OCI-LY1 (cell line): ENCODE results near the gene SPO11.

Experiments
- H2AFZ ChIP-seq: fragments of 200-600 bp; sonication (generic), shearing (Covaris generic); 2 replicates; pipeline ENCODE4 v1.6.0; 2014; ENCODE audit warnings: antibody characterized with exemption, mild to moderate bottlenecking, low read length
- H3F3A ChIP-seq: fragments of 200-600 bp; sonication (generic), shearing (Covaris generic); 2 replicates; pipeline ENCODE4 v1.6.0; 2014; ENCODE audit warnings: mild to moderate bottlenecking, antibody characterized with exemption, low read length, moderate library complexity; ENCODE audit not compliant: insufficient read depth
- H3K27ac ChIP-seq: fragments of 200-600 bp; sonication (generic); 2 replicates; pipeline ENCODE4 v1.5.1; 2014; ENCODE audit warnings: low read length, mixed run types, mild to moderate bottlenecking, low read depth; ENCODE audit not compliant: poor library complexity, severe bottlenecking
- H3K27me3 ChIP-seq: fragments of 200-600 bp; sonication (generic); 2 replicates; pipeline ENCODE4 v1.6.0; 2014; ENCODE audit warnings: antibody characterized with exemption, mild to moderate bottlenecking, low read length, moderate library complexity; ENCODE audit not compliant: insufficient read depth
- H3K36me3 ChIP-seq: fragments of 200-600 bp; sonication (generic); 2 replicates; pipeline ENCODE4 v1.6.1; 2014; ENCODE audit warnings: mild to moderate bottlenecking, antibody characterized with exemption, low read length, moderate library complexity, mixed read lengths; ENCODE audit not compliant: insufficient read depth
- H3K4me1 ChIP-seq: fragments of 200-600 bp; sonication (generic); 2 replicates; pipeline ENCODE4 v1.5.1; 2014; ENCODE audit warnings: mild to moderate bottlenecking, low read length, moderate library complexity; ENCODE audit not compliant: insufficient read depth, severe bottlenecking
- H3K4me2 ChIP-seq: fragments of 200-600 bp; sonication (generic), shearing (Covaris generic); 2 replicates; pipeline ENCODE4 v1.6.1; 2014; ENCODE audit warnings: low read length
- H3K4me3 ChIP-seq: fragments of 200-600 bp; sonication (generic); 2 replicates; pipeline ENCODE4 v1.5.1; 2014; ENCODE audit warnings: low read length, low read depth, mild to moderate bottlenecking, mixed read lengths; ENCODE audit not compliant: poor library complexity, severe bottlenecking
- H3K79me2 ChIP-seq: fragments of 200-600 bp; shearing (Covaris generic); 2 replicates; pipeline ENCODE4 v1.6.1; 2016; ENCODE audit warnings: mixed run types, low read length, mixed read lengths; ENCODE audit not compliant: insufficient read depth
- H3K9ac ChIP-seq: fragments of 200-600 bp; sonication (generic), shearing (Covaris generic); 2 replicates; pipeline ENCODE4 v1.6.1; 2014; ENCODE audit warnings: mild to moderate bottlenecking, low read length, mixed read lengths
- H3K9me2 ChIP-seq: fragments of 200-600 bp; sonication (generic), shearing (Covaris generic); 2 replicates; pipeline ENCODE4 v1.6.1; 2014; ENCODE audit warnings: low read depth, mild to moderate bottlenecking, low read length, mixed read lengths
- H3K9me3 ChIP-seq: fragments of 200-600 bp; shearing (Covaris generic); 2 replicates; pipeline ENCODE4 v1.6.1; 2014; ENCODE audit warnings: low read length, mixed read lengths
- H4K20me1 ChIP-seq: fragments of 200-600 bp; sonication (generic), shearing (Covaris generic); 2 replicates; pipeline ENCODE4 v1.6.0; 2016; ENCODE audit warnings: mild to moderate bottlenecking, low read length; ENCODE audit not compliant: insufficient read depth
- CTCF ChIP-seq: fragments of 200-600 bp; sonication (generic), shearing (Covaris generic); IDR thresholded peaks from 2 replicates; pipeline ENCODE4 v1.5.1; 2017; ENCODE audit warnings: mild to moderate bottlenecking, antibody characterized with exemption, low read length, moderate library complexity, mixed read lengths
- EZH2 ChIP-seq: fragments of 200-600 bp; sonication (generic), shearing (Covaris generic); IDR thresholded peaks from 2 replicates; pipeline ENCODE4 v1.8.0; 2017; ENCODE audit warnings: borderline replicate concordance, mixed run types, mild to moderate bottlenecking, antibody characterized with exemption, low read length, moderate library complexity, mixed read lengths

Gene SPO11

GRCh38 chr20:57298457-57298856 lies 31.1 kb upstream of the SPO11 start:
- Histone ChIP-seq H3K27me3 (no peaks in the 10 kb centered on the region), H4K20me1 (no peaks in the 10 kb centered on the region), H3F3A (no peaks in the 10 kb centered on the region), H3K9me2 (no peaks in the 10 kb centered on the region), H3K9ac (no peak overlapping the region), H3K4me3 (no peak overlapping the region), H3K4me2 (no peak overlapping the region), H3K27ac (peak overlapping the region; percentile 7), H3K79me2 (no peaks in the 10 kb centered on the region), H3K9me3 (no peaks in the 10 kb centered on the region), H3K4me1 (peaks cover 42% of the 10 kb centered on the region), H3K36me3 (no peaks in the 10 kb centered on the region), H2AFZ (no peak overlapping the region)
- TF ChIP-seq EZH2 (no peak), CTCF (no peak)

GRCh38 chr20:57301026-57301425 lies 28.6 kb upstream of the SPO11 start:
- Histone ChIP-seq H3F3A (no peaks in the 10 kb centered on the region), H2AFZ (no peak overlapping the region), H3K4me2 (no peak overlapping the region), H3K27ac (peak overlapping the region; percentile 51), H3K27me3 (no peaks in the 10 kb centered on the region), H4K20me1 (no peaks in the 10 kb centered on the region), H3K4me3 (no peak overlapping the region), H3K9me2 (no peaks in the 10 kb centered on the region), H3K79me2 (no peaks in the 10 kb centered on the region), H3K9me3 (no peaks in the 10 kb centered on the region), H3K4me1 (peaks cover 41% of the 10 kb centered on the region), H3K9ac (no peak overlapping the region), H3K36me3 (no peaks in the 10 kb centered on the region)
- no peak for TF ChIP-seq EZH2
- TF ChIP-seq CTCF, result no peak

- Histone ChIP-seq H3K9ac (no peak overlapping the region; the same call in 1 of the 2 replicates), H3K79me2 (no peaks in the 10 kb centered on the region), H3K27me3 (no peaks in the 10 kb centered on the region), H2AFZ (no peak overlapping the region), H3F3A (no peaks in the 10 kb centered on the region; the same call in 1 of the 2 replicates), H4K20me1 (no peaks in the 10 kb centered on the region), H3K9me3 (no peaks in the 10 kb centered on the region), H3K9me2 (no peaks in the 10 kb centered on the region), H3K27ac (peak overlapping the region; percentile 100), H3K36me3 (no peaks in the 10 kb centered on the region), H3K4me2 (no peak overlapping the region), H3K4me1 (peaks cover 73% of the 10 kb centered on the region), H3K4me3 (no peak overlapping the region)
- no peak for TF ChIP-seq EZH2
- TF ChIP-seq CTCF, result no peak
Observed at GRCh38 chr20:57306747-57307146, 22.9 kb upstream of the SPO11 start.
